GM12878 (cell line): ENCODE data around the gene CTSH. TPM values are rescaled to one million over a fixed set of nuclear protein-coding genes. Genes with fewer than 3 reads are reported as not detected.

Experiments
- ATAC-seq: fragments of 200-7000 bp; cut with Tn5 transposase; 3 replicates; pipeline ENCODE4 v1.9.1; 2020; ENCODE audit warnings: mild to moderate bottlenecking, moderate library complexity
- BruUV-seq: library from RNA; stranded (reverse); fragments of 400-500 nt; replicated peaks from 2 replicates; lab custom pipeline; 2021; lab: Mats Ljungman, UMichigan
- CTCF ChIA-PET: fragments of 300-600 bp; sonication (Branson Sonifier 250); formaldehyde crosslinking; extraction: SDS; loops from one replicate; lab custom pipeline; 2021; ENCODE audit warnings: inconsistent platforms; lab: Yijun Ruan, JAX
- POLR2A ChIA-PET: fragments of 350-600 bp; formaldehyde crosslinking; extraction: SDS; loops from one replicate; lab custom pipeline; 2021; ENCODE audit warnings: inconsistent platforms; lab: Charles Lee
- RAD21 ChIA-PET: fragments of 300-600 bp; sonication (Branson Sonifier 250); formaldehyde crosslinking; loops from one replicate; lab custom pipeline; 2023; ENCODE audit warnings: antibody characterized with exemption; ENCODE audit not compliant: unreplicated experiment; lab: Charles Lee
- SMC1A ChIA-PET: fragments of 300-600 bp; sonication (Branson Sonifier 250); formaldehyde crosslinking; loops from one replicate; lab custom pipeline; 2023; ENCODE audit not compliant: unreplicated experiment, uncharacterized antibody; lab: Charles Lee
- DNase-seq: peaks from one replicate; pipeline ENCODE4 v3.0.0-alpha.2; 2011; ENCODE audit warnings: low read depth, low spot score
- FAIRE-seq: peaks from 3 replicates; lab custom pipeline; 2011; peaks lifted over from hg19 to GRCh38; lab: Jason Lieb, UNC
- H2AFZ ChIP-seq: 2 replicates; pipeline ENCODE4 v1.6.0; 2011; ENCODE audit warnings: low read depth, low read length, control low read depth; ENCODE audit not compliant: control insufficient read depth
- H3K27ac ChIP-seq: 2 replicates; pipeline ENCODE4 v1.5.1; 2011; ENCODE audit warnings: control low read depth; ENCODE audit not compliant: control insufficient read depth, insufficient read depth
- H3K27me3 ChIP-seq, 2 experiments: replicated peaks in 1 of 2; 2 replicates each; pipeline versions ENCODE4 v1.6.0 to v1.6.1; 2011; ENCODE audit warnings: low read length in 1 of 2; ENCODE audit not compliant: control insufficient read depth in 2 of 2, insufficient read depth in 2 of 2
- H3K36me3 ChIP-seq, 2 experiments: 2 replicates each; pipeline ENCODE4 v1.5.1; 2011; ENCODE audit warnings: low read length in 1 of 2; ENCODE audit not compliant: control insufficient read depth in 2 of 2, insufficient read depth in 2 of 2
- H3K4me1 ChIP-seq: 2 replicates; pipeline ENCODE4 v1.6.1; 2011; ENCODE audit warnings: mild to moderate bottlenecking, low read length, moderate library complexity, mixed read lengths; ENCODE audit not compliant: control insufficient read depth, insufficient read depth
- H3K4me2 ChIP-seq: 2 replicates; pipeline ENCODE4 v1.6.0; 2011; ENCODE audit warnings: control low read depth; ENCODE audit not compliant: control insufficient read depth, insufficient read depth
- H3K4me3 ChIP-seq: fragments of 200-600 bp; sonication (generic); 2 replicates; pipeline ENCODE4 v1.5.1; 2016
- H3K79me2 ChIP-seq: 2 replicates; pipeline ENCODE4 v1.6.0; 2011; ENCODE audit warnings: low read length; ENCODE audit not compliant: control insufficient read depth, insufficient read depth
- H3K9ac ChIP-seq: 2 replicates; pipeline ENCODE4 v1.8.0; 2011; ENCODE audit warnings: low read length, control low read depth, mixed read lengths; ENCODE audit not compliant: control insufficient read depth, insufficient read depth
- H3K9me3 ChIP-seq: replicated peaks from 3 replicates; pipeline ENCODE4 v1.5.1; 2011; ENCODE audit warnings: mild to moderate bottlenecking, low read length; ENCODE audit not compliant: control insufficient read depth, insufficient read depth
- H4K20me1 ChIP-seq: 2 replicates; pipeline ENCODE4 v1.6.0; 2011; ENCODE audit not compliant: control insufficient read depth, insufficient read depth
- BCL3 ChIP-seq: IDR thresholded peaks from 2 replicates; pipeline ENCODE4 v1.6.1; 2011; ENCODE audit warnings: borderline replicate concordance, low read depth, mild to moderate bottlenecking, moderate library complexity, low read length; ENCODE audit not compliant: insufficient read depth, poor library complexity, severe bottlenecking
- CBX5 ChIP-seq: sonication (generic); IDR thresholded peaks from 2 replicates; pipeline ENCODE4 v1.6.1; 2016; ENCODE audit warnings: low read depth, moderate library complexity, mild to moderate bottlenecking, inconsistent platforms
- CHD1 ChIP-seq: IDR thresholded peaks from 2 replicates; pipeline ENCODE4 v1.6.1; 2012; ENCODE audit warnings: low read depth, low read length, improper control_type of control experiment
- CHD2 ChIP-seq: IDR thresholded peaks from 2 replicates; pipeline ENCODE4 v1.6.1; 2011; ENCODE audit warnings: low read depth, low read length, improper control_type of control experiment, borderline replicate concordance
- CREB1 ChIP-seq: IDR thresholded peaks from 2 replicates; pipeline ENCODE4 v1.6.1; 2012; ENCODE audit warnings: low read depth, mild to moderate bottlenecking, inconsistent platforms
- IRF3 ChIP-seq: fragments of 450-650 bp; IDR thresholded peaks from 2 replicates; pipeline ENCODE4 v1.6.1; 2014; ENCODE audit warnings: mild to moderate bottlenecking
- MEF2A ChIP-seq: IDR thresholded peaks from 2 replicates; pipeline ENCODE4 v1.6.1; 2011; ENCODE audit warnings: low read depth, mild to moderate bottlenecking, low read length, moderate library complexity; ENCODE audit not compliant: insufficient read depth
- NFYB ChIP-seq: IDR thresholded peaks from 2 replicates; pipeline ENCODE4 v1.6.1; 2011; ENCODE audit warnings: low read depth, mild to moderate bottlenecking, low read length, improper control_type of control experiment, moderate library complexity; ENCODE audit not compliant: insufficient read depth
- NR2C1 ChIP-seq: fragments of 450-650 bp; IDR thresholded peaks from 2 replicates; pipeline ENCODE4 v1.6.1; 2017; ENCODE audit warnings: antibody characterized with exemption, mild to moderate bottlenecking, moderate library complexity
- RUNX3 ChIP-seq: IDR thresholded peaks from 2 replicates; pipeline ENCODE4 v1.6.1; 2012; ENCODE audit warnings: low read length, inconsistent platforms
- SIX5 ChIP-seq: IDR thresholded peaks from 2 replicates; pipeline ENCODE4 v1.6.1; 2011; ENCODE audit warnings: mild to moderate bottlenecking, low read depth, low read length, moderate library complexity; ENCODE audit not compliant: severe bottlenecking
- SMARCA5 ChIP-seq: fragments of 450-650 bp; IDR thresholded peaks from 2 replicates; pipeline ENCODE4 v1.6.1; 2017; ENCODE audit warnings: mild to moderate bottlenecking
- SP1 ChIP-seq: IDR thresholded peaks from one replicate; pipeline ENCODE4 v1.6.1; 2011; ENCODE audit warnings: low read depth, low read length
- SRF ChIP-seq, 2 experiments: IDR thresholded peaks; 2 replicates each; pipeline ENCODE4 v1.6.1; 2011; ENCODE audit warnings: low read depth in 2 of 2, low read length in 2 of 2, mild to moderate bottlenecking in 1 of 2, moderate library complexity in 1 of 2
- STAT3 ChIP-seq: IDR thresholded peaks from 2 replicates; pipeline ENCODE4 v1.6.1; 2011; ENCODE audit warnings: low read depth, low read length, improper control_type of control experiment
- SUPT20H ChIP-seq: IDR thresholded peaks from 2 replicates; pipeline ENCODE4 v1.6.1; 2011; ENCODE audit warnings: low read depth, mild to moderate bottlenecking, low read length, moderate library complexity, borderline replicate concordance; ENCODE audit not compliant: control insufficient read depth
- TARDBP ChIP-seq: IDR thresholded peaks from 2 replicates; pipeline ENCODE4 v1.6.1; 2016; ENCODE audit warnings: borderline replicate concordance
- TBL1XR1 ChIP-seq: IDR thresholded peaks from 2 replicates; pipeline ENCODE4 v1.6.1; 2012; ENCODE audit warnings: low read depth, low read length, improper control_type of control experiment
- WGBS: methylation state at CpG from one replicate; pipeline ENCODE4 v1.1.6; 2016; ENCODE audit warnings: low lambda C conversion rate; ENCODE audit not compliant: insufficient replicate concordance, insufficient coverage; ENCODE audit errors: missing lambda C conversion rate; 5-methylcytosine and 5-hydroxymethylcytosine counted together
- in situ Hi-C: fragments of 300-500 bp; cut with MboI; formaldehyde crosslinking; loops from 9 replicates; pipeline ENCODE4 v1.14.3; 2018; ENCODE audit warnings: mixed read lengths
- intact Hi-C: fragments of 100-400 bp; cut with micrococcal nuclease; formaldehyde crosslinking; loops from one replicate; pipeline ENCODE4 v1.14.2; 2022; ENCODE audit not compliant: unreplicated experiment
- polyA plus RNA-seq, 11 experiments: library from polyadenylated mRNA; depleted of rRNA in 4 of 11; unstranded in 6 of 11; stranded (reverse) in 5 of 11; fragments of >200 nt; fragmentation: Nextera tagmentation in 4 of 11; fragmentation: Illumina TruSeq in 1 of 11; extraction: Ambion mirVana in 4 of 11; extraction: Trizol in 1 of 11; gene quantifications; 1 replicate in 1 of 11; 2 replicates in 10 of 11; pipeline versions ENCODE4 v1.2.1 to v1.2.3, GENCODE V29; 2011 to 2016; ENCODE audit warnings: inconsistent platforms in 2 of 11, missing spikeins in 2 of 11, low read depth in 1 of 11
- total RNA-seq, 4 experiments: library from RNA; depleted of rRNA in 3 of 4; stranded (reverse); fragments of >200 nt in 3 of 4; fragmentation: Illumina TruSeq in 1 of 4; extraction: Trizol in 1 of 4; gene quantifications; 2 replicates each; pipeline versions ENCODE4 v1.2.1 to v1.2.3, GENCODE V29; 2013 to 2021
- TF ChIP-seq, protein P1 (sequence below): fragments of 450-650 bp; IDR thresholded peaks from 2 replicates; pipeline ENCODE4 v1.6.1; 2017; ENCODE audit warnings: borderline replicate concordance

CTSH gene
- total and polyA plus RNA-seq, 10 of the 15 experiments (the other 5 are each of a cell fraction or from before 2014, with no cell fraction given), result 30.2 to 1,212 (median 519) TPM

GRCh38 chr15:78872155-78872971, 72.5 kb downstream of the CTSH start, which contains the start of gene MORF4L1:
MORF4L1 (plus strand) TSS chr15:78872890; CDS start chr15:78873018, 128 bp downstream.
- Histone ChIP-seq H3K4me1 (peaks cover 3% of the 10 kb centered on the region; the same call in 1 of the 2 replicates), H3K9me3 (no peaks in the 10 kb centered on the region), H3K4me3 (peak within 1 kb of the TSS; percentile 90), H3K36me3 (no peaks in the 10 kb centered on the region), H3K79me2 (peaks cover 45% of the 10 kb centered on the region), H3K4me2 (peak within 1 kb of the TSS; percentile 91), H3K27ac (peak within 1 kb of the TSS; percentile 99), H4K20me1 (peaks cover 5% of the 10 kb centered on the region), H2AFZ (peak within 1 kb of the TSS; percentile 98), H3K27me3 (no peaks in the 10 kb centered on the region), H3K9ac (peak within 1 kb of the TSS; percentile 100)
- peak; percentile 71 for DNase-seq
- ChIA-PET RAD21 (interaction anchor here (0.6 to 1.3 kb wide), 6 partner anchors 13 to 132 kb away, joined by 3 to 5 read pairs (median 3); partner anchors contain the start of gene CTSH), POLR2A (interaction anchor here (0.5 to 2.5 kb wide), 12 partner anchors 8 to 1165 kb away, joined by 3 to 12 read pairs (median 4); partner anchors contain the start of gene CTSH), SMC1A (interaction anchor here (0.8 to 1.8 kb wide), 5 partner anchors 8 to 68 kb away, joined by 3 to 8 read pairs (median 3); no protein-coding TSS in a partner anchor), CTCF (interaction anchor here (0.6 to 1.6 kb wide), 7 partner anchors 12 to 312 kb away, joined by 3 to 10 read pairs (median 4); no protein-coding TSS in a partner anchor)
- 9% methylated on average over 41 of the region's 52 CpGs for WGBS
- no TSS peak for BruUV-seq
- intact Hi-C loops (loop anchor here (2.0 kb wide), 2 partner anchors 72 to 116 kb away; partner anchors contain the start of gene CTSH), in situ Hi-C loops (no loop called here)
- FAIRE-seq, result peak; percentile 18
- ATAC-seq, result peak; percentile 90
- TF ChIP-seq CHD2 (peak; percentile 96), RUNX3 (0 out of 2 replicates have a peak, but pooled peaks have one; percentile 12), CREB1 (peak; percentile 96), TBL1XR1 (peak; percentile 74; the same call in 1 of the 2 replicates), IRF3 (0 out of 2 replicates have a peak, but pooled peaks have one; percentile 23), SIX5 (peak; percentile 91), CBX5 (no peak), BCL3 (no peak), NFYB (peak; percentile 38; the same call in 1 of the 2 replicates), SP1 (peak; percentile 86), SRF (IDR thresholded peaks at IDR 0.05; ENCODE audit: low read depth in 2 of 2, low read length in 2 of 2) (peak; percentile 35 to 86; a peak in 2 of 4 replicates), SMARCA5 (no peak), CHD1 (no peak), NR2C1 (peak; percentile 66; the same call in 1 of the 2 replicates), MEF2A (0 out of 2 replicates have a peak, but pooled peaks have one; percentile 31), TARDBP (peak; percentile 84), STAT3 (no peak), SUPT20H (no peak)
- TF ChIP-seq, protein P1, sequence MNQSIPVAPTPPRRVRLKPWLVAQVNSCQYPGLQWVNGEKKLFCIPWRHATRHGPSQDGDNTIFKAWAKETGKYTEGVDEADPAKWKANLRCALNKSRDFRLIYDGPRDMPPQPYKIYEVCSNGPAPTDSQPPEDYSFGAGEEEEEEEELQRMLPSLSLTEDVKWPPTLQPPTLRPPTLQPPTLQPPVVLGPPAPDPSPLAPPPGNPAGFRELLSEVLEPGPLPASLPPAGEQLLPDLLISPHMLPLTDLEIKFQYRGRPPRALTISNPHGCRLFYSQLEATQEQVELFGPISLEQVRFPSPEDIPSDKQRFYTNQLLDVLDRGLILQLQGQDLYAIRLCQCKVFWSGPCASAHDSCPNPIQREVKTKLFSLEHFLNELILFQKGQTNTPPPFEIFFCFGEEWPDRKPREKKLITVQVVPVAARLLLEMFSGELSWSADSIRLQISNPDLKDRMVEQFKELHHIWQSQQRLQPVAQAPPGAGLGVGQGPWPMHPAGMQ, result no peak
